GM21526 (cell line): ENCODE measurements around the gene MACROD1.

Experiments used
- ATAC-seq: cut with Tn5 transposase; IDR thresholded peaks from one replicate; pipeline ENCODE4 v1.9.1; 2021; ENCODE audit warnings: moderate library complexity; ENCODE audit not compliant: unreplicated experiment, low FRiP score

MACROD1 gene

GRCh38 chr11:64152841-64153691 lies 12.8 kb downstream of the MACROD1 start:
- no peak for ATAC-seq

GRCh38 chr11:64151337-64151736 lies 14.6 kb downstream of the MACROD1 start:
- ATAC-seq = no peak

GRCh38 chr11:64150481-64151239 lies 15.3 kb downstream of the MACROD1 start:
- no peak for ATAC-seq

- no peak for ATAC-seq
Measured at GRCh38 chr11:64150051-64150450, 15.9 kb downstream of the MACROD1 start.

- ATAC-seq = no peak
Measured at GRCh38 chr11:64148917-64149617, 16.8 kb downstream of the MACROD1 start.

- ATAC-seq = no peak
Measured at GRCh38 chr11:64148226-64148916, 17.5 kb downstream of the MACROD1 start.

GRCh38 chr11:64146036-64146955 lies 19.6 kb downstream of the MACROD1 start:
- ATAC-seq = no peak

- no peak for ATAC-seq
Measured at GRCh38 chr11:64144587-64145472, 21.1 kb downstream of the MACROD1 start.

GRCh38 chr11:64141081-64141783 lies 24.7 kb downstream of the MACROD1 start:
- no peak for ATAC-seq

GRCh38 chr11:64140082-64140481 lies 25.8 kb downstream of the MACROD1 start:
- ATAC-seq = no peak

GRCh38 chr11:64139049-64139448 lies 26.9 kb downstream of the MACROD1 start:
- ATAC-seq = no peak

- ATAC-seq = no peak
Measured at GRCh38 chr11:64138398-64138797, 27.5 kb downstream of the MACROD1 start.

- no peak for ATAC-seq
Measured at GRCh38 chr11:64136765-64137441, 29.0 kb downstream of the MACROD1 start.

GRCh38 chr11:64135711-64136110 lies 30.2 kb downstream of the MACROD1 start:
- no peak for ATAC-seq

- ATAC-seq = no peak
Measured at GRCh38 chr11:64134963-64135362, 30.9 kb downstream of the MACROD1 start.

- ATAC-seq = no peak
Measured at GRCh38 chr11:64132982-64133705, 32.8 kb downstream of the MACROD1 start.
